Frontal cortex (tissue), 4 donors: ENCODE data around the gene RAB8B. TPM values are rescaled to one million over a fixed set of nuclear protein-coding genes. Genes with fewer than 3 reads are reported as not detected.

Experiments
- DNase-seq, 2 donors: peaks; one replicate each; pipeline ENCODE4 v3.0.0; 2012; ENCODE audit warnings: low spot score in 2 of 2
- FAIRE-seq: peaks from 2 replicates; lab custom pipeline; 2012; peaks lifted over from hg19 to GRCh38; lab: Jason Lieb, UNC
- total RNA-seq: library from RNA; depleted of rRNA; stranded (reverse); fragments of >200 nt; gene quantifications from one replicate; pipeline ENCODE4 v1.2.3, GENCODE V29; 2014
- donor health status: control.
- donor health status: control.
- donor health status: control.

Gene RAB8B
- total RNA-seq, 1 donor from 2014 or later, result 110 TPM

DNA sequence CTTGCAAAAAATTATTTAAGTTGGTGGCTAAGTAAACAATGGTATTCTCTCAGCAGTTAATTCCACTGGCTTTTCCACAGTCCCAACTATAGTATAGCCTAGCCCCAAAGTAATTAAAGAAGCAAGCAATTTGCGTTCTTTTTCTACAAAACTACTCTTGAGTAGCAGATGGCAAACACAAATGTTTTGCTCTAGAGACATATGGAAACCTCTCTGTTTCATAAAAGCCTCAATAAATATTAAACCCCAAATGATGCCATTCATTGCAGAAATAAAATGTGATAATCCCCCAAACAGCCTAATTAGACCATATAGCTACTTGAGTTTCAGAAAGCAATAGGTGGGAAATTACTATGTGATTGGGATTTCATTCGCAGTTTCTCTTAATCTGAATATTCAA is 8.7 kb upstream of the RAB8B start:
- DNase-seq (no peak), FAIRE-seq (no peak)

GRCh38 chr15:63181648-63182047 is 7.8 kb upstream of the RAB8B start:
- FAIRE-seq (no peak), DNase-seq (no peak)

DNA sequence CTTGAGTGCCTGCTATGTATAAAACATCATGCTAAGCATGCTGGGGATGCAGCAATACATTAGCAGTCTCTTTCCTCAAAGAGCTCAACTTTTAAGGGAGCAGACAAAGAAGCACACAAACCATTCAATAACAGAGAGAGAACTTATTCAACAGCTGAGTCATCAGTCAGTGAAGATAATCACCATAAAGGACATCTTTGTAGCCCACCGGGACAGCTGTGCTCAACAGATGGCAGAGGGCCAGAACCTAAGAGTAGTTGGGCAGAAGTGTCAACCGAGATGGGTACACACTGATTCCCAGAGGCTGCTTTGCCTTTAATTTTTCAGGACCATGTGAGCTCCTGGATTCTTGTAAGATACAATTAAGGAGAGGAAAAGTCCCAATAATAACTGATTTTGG is 4.2 kb upstream of the RAB8B start:
- DNase-seq (no peak), FAIRE-seq (no peak)

DNA sequence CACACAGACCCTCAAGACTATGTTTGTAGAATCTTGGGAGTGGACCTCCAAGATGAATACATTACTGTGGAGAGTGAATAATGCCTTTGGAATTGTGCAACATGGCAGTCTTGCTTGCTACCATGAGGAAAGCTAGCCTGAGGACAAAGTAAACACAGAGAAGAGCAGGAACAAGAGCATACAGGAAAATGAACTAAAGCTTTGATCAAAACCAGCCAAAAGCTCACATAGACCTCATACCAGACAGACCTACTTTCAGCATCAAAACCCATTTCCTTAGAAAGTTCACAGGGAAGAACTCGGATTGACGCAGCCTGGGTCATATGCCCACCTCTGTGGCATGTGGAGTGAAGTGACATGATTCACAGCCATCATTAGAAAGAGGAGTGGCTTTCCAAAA is 3.3 kb upstream of the RAB8B start:
- no peak for FAIRE-seq

DNA sequence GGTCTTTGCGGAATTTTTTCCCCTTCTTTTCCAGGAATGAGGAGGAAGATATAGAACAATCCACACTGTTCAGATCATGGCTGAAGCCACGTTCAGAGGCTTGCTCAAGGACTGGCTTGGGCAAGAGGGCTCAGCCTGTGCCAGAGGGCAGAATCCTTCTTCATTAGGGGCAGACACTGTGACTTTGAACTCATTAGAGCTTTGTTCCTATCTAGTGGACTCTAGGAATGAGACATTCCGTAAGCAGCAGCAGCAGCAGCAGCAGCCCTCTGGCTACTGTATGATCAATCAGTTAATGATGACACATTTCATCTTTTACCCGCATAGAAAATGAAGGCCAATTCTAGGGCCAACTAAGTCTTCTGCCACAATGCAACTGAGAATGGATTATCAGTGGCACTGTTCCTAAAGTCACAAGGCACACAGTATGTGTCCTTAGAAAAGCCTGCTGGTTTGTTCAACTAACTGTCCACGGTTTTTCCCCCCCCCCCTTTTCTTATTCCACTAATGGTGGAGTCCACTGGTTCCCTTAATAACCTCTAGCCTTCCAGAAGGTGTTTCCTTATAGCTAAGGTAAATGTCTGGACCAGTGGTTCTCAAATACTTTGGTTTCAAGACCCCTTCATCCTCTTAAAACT is 1.7 kb upstream of the RAB8B start:
- no peak for FAIRE-seq

More for the DNA sequence above, 3.3 kb upstream of the RAB8B start:
- DNase-seq, result no peak

DNA sequence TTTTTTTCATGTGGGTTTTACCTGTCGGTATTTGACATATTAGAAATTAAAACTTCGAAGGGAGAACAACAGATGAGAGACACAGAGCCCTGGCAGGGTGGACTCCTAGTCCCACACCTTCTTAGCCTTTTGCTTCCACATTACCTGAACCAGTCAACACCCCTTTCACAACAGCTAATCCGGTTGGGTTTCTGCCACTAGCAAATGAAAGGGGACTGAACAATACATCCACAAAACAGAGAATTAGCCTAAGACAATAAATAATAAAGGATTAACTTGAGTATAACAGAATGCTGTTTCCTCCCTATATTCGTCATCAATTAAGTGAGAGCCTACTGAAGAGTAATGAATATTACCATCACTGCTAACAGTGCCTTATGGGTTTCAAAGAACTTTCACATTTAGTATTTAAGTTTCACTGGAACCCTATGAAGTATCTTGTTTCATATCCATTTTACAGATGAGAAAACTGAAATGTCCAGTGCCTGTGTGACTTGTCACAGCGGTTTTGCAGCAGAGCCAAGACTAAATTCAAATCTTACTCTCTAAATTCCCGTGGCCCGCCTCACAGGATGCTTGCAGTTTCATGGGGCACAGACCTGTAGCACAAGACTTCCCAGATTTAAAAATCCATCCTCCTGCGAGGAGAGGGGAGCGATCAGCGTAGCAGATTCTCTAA is 1.0 kb upstream of the RAB8B start:
- FAIRE-seq (no peak), DNase-seq (no peak)

More for the DNA sequence above, 1.7 kb upstream of the RAB8B start:
- no peak for DNase-seq

- FAIRE-seq, result no peak
- no peak for DNase-seq
Observed at GRCh38 chr15:63189941-63190768, 749 bp downstream of the RAB8B start.

- FAIRE-seq (no peak), DNase-seq (no peak)
Observed at GRCh38 chr15:63190769-63191649, 1.6 kb downstream of the RAB8B start.

DNA sequence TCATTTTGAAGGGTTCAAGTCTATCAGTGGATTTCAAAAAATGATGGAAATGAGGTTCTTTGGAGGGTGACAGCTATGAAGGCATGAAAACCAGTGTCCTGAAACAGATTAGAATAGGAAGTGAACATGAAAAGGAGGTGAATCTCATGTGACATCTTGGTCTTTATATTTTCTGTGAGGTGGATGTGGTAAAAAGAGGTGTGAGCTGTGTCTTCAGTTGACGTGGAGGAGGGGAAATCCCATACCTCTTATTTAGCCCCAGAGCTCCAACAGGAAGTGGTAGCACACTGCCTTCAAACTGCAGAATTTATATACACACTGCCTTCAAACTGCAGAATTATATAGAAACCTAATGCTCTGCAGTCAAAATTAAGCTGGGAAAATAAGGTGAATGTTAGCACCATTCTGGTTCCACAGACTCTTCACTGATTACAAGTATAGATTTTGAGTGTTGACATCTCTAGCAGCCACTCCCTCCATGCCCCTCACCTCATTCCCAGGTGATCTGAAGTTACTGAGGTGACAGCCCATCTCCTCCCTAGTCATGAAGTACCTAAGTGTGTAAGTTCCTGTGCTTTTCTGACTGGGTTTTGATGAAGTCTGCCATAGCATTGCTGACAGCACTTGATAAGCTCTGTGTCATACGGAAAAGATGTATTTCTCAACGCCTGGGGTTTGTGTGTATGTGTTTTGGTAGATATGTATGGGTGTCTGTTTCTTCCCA is 2.7 kb downstream of the RAB8B start:
- no peak for DNase-seq
- FAIRE-seq, result no peak

GRCh38 chr15:63192619-63193206 is 3.3 kb downstream of the RAB8B start:
- no peak for FAIRE-seq

DNA sequence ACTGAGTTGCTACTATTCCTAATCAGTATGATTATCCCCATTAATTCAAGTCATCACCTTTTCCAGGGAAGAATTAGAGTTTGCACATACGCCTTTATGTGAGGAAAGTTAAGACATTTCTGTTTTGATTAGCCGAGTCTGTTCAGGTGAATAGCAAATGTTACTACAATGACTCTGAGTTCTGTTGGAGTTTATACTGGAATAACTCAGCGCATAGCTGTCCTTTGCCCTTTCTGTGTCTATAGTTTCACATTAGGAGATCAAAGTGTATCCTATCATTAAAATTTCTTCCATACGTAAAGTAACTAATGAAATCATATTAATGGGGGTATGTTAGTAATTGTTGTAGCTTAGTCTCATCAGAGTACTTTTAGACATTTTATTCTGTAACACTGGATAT is 4.9 kb downstream of the RAB8B start:
- no peak for FAIRE-seq
- no peak for DNase-seq

More at GRCh38 chr15:63192619-63193206, 3.3 kb downstream of the RAB8B start:
- DNase-seq, result no peak

DNA sequence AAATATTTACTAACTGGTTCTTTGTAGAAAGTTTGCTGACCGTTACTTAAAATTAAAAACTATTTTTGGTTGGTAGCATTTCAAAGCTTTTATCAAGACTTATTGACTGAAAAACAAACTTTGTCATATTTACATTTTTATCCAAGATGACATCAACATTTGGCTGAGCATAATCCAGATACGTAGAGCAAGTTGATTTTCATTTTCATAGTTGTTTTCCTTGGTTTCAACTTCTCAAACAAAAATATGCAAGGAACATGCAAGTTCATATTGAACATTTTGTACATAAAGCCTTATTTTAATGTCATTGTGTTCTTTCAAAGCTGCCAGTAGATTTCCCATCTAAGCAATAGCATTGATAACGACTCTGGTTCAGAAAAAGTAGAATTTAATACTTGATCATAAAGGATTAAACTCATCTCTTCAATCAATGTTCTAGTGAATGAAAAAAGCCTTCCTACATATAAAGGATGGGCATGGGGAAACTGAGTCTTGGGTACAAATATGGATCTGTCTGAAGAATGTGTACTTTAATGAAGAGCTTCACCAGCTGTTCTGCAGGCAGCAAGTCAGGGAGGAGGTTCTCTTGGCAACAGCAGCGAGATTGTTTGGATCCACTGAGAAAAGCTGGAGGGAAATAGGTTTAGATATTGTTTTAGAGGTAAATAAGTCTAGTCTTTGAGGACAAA is 5.6 kb downstream of the RAB8B start:
- DNase-seq, result no peak
- no peak for FAIRE-seq

- no peak for DNase-seq
Observed at GRCh38 chr15:63195569-63196015, 6.2 kb downstream of the RAB8B start.

GRCh38 chr15:63196842-63197241 is 7.4 kb downstream of the RAB8B start:
- FAIRE-seq (no peak), DNase-seq (no peak)

More at GRCh38 chr15:63195569-63196015, 6.2 kb downstream of the RAB8B start:
- FAIRE-seq, result no peak

DNA sequence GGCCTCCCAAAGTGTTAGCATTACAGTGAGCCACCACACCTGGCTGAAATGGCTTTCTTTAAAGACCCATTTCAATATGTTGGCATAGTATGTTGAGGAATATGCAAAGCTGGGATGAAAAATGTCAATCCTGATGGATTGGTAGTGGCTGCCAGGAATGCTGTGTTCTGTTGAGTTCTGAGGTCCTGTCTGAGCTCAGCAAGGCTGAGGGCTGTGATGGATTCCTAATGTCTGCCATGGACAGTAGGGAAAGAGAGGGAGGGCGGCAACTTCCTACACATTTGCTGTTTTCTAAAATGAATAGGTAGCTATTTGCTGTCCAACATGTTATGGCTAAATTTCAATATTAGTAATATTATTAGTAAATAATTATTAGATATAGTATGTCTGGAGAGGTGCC is 8.2 kb downstream of the RAB8B start:
- DNase-seq (no peak), FAIRE-seq (no peak)

GRCh38 chr15:63198371-63199250 is 9.2 kb downstream of the RAB8B start:
- no peak for FAIRE-seq
- DNase-seq, result no peak
